Gastroesophageal sphincter (tissue), 4 donors: ENCODE results near the gene LMO1. TPM values are rescaled to one million over a fixed set of nuclear protein-coding genes. Genes with fewer than 3 reads are reported as not detected.

Experiments used
- ATAC-seq: fragments of 150-250 bp; one replicate; pipeline ENCODE4 v1.9.1; 2016; ENCODE audit warnings: mild to moderate bottlenecking, moderate library complexity
- H3K27ac ChIP-seq, 4 donors: fragments of 200-600 bp; sonication (generic) in 3 of 4; 1 replicate in 3 of 4; 2 replicates in 1 of 4; pipeline ENCODE4 v1.5.1; 2016 to 2019
- H3K27me3 ChIP-seq: fragments of 200-600 bp; sonication (generic); one replicate; pipeline ENCODE4 v1.5.1; 2019
- H3K36me3 ChIP-seq, 2 donors: fragments of 200-600 bp; sonication (generic); one replicate each; pipeline ENCODE4 v1.5.1; 2019; ENCODE audit warnings: control low read depth in 1 of 2
- H3K4me1 ChIP-seq, 3 donors: fragments of 200-600 bp; sonication (generic); 1 replicate in 2 of 3; 2 replicates in 1 of 3; pipeline ENCODE4 v1.5.1; 2016 to 2019; ENCODE audit warnings: control low read depth in 2 of 3
- H3K4me3 ChIP-seq, 2 donors: fragments of 200-600 bp; sonication (generic); one replicate each; pipeline ENCODE4 v1.5.1; 2019; ENCODE audit warnings: mild to moderate bottlenecking in 1 of 2, moderate library complexity in 1 of 2
- H3K9me3 ChIP-seq, 3 donors: fragments of 200-600 bp; sonication (generic); one replicate each; pipeline ENCODE4 v1.5.1; 2017 to 2019; ENCODE audit warnings: control low read depth in 2 of 3
- CTCF ChIP-seq, 4 experiments: fragments of 200-600 bp in 2 of 4; fragments of 450-650 bp in 2 of 4; sonication (generic) in 1 of 4; IDR thresholded peaks; one replicate each; pipeline ENCODE4 v1.5.1; 2017 to 2019; ENCODE audit warnings: antibody characterized with exemption in 4 of 4, mild to moderate bottlenecking in 2 of 4, moderate library complexity in 2 of 4
- EP300 ChIP-seq: sonication (generic); formaldehyde crosslinking; IDR thresholded peaks from one replicate; pipeline ENCODE4 v1.6.1; 2017; ENCODE audit warnings: antibody characterized with exemption, mild to moderate bottlenecking
- POLR2A ChIP-seq, 2 donors: fragments of 450-650 bp; IDR thresholded peaks; one replicate each; pipeline ENCODE4 v1.6.1; 2017; ENCODE audit warnings: antibody characterized with exemption in 2 of 2, mild to moderate bottlenecking in 2 of 2, moderate library complexity in 1 of 2
- POLR2AphosphoS5 ChIP-seq: sonication (generic); formaldehyde crosslinking; IDR thresholded peaks from one replicate; pipeline ENCODE4 v1.6.1; 2017; ENCODE audit warnings: antibody characterized with exemption
- whole genome bisulfite sequencing, 2 donors: methylation state at CpG; one replicate each; pipeline ENCODE4 v1.1.5; 2018; ENCODE audit warnings: low coverage in 1 of 2; 5-methylcytosine and 5-hydroxymethylcytosine counted together
- total RNA-seq, 4 donors: library from RNA; depleted of rRNA; stranded (reverse); fragments of >200 nt; gene quantifications; one replicate each; pipeline ENCODE4 v1.1.0, GENCODE V29; 2016

Gene LMO1
- total RNA-seq, 4 donors from 2014 or later, result not detected

GRCh38 chr11:8253566-8253965 lies 10.1 kb downstream of the LMO1 start:
- no peaks in the 10 kb centered on the region for H3K36me3 ChIP-seq
- no peak for ATAC-seq
- H3K27me3 ChIP-seq, result no peaks in the 10 kb centered on the region
- peaks cover 0 to 4% (median 0%) of the 10 kb centered on the region in 3 donors for H3K4me1 ChIP-seq
- H3K9me3 ChIP-seq, result no peaks in the 10 kb centered on the region
- WGBS, 2 donors, result 73 to 88% methylated on average over 2 to 5 of the region's 12 CpGs
- H3K4me3 ChIP-seq, result no peak overlapping the region
- no peak overlapping the region for H3K27ac ChIP-seq
- TF ChIP-seq CTCF (IDR thresholded peaks at IDR 0.05) (no peak), POLR2AphosphoS5 (no peak), EP300 (no peak), POLR2A (IDR thresholded peaks at IDR 0.05) (no peak)

GRCh38 chr11:8252946-8253345 lies 10.7 kb downstream of the LMO1 start:
- Histone ChIP-seq H3K27me3 (no peaks in the 10 kb centered on the region), H3K27ac (no peak overlapping the region), H3K36me3 (no peaks in the 10 kb centered on the region), H3K4me3 (no peak overlapping the region), H3K4me1 (no peaks in the 10 kb centered on the region), H3K9me3 (no peaks in the 10 kb centered on the region)
- no peak for ATAC-seq
- TF ChIP-seq EP300 (no peak), POLR2AphosphoS5 (no peak), POLR2A (IDR thresholded peaks at IDR 0.05) (no peak), CTCF (IDR thresholded peaks at IDR 0.05) (no peak)
- WGBS, 2 donors, result no CpG with 5 or more reads among the region's 5 CpGs

- no peak for TF ChIP-seq CTCF (IDR thresholded peaks at IDR 0.05)
- no peak for TF ChIP-seq EP300
- TF ChIP-seq POLR2AphosphoS5, result no peak
- TF ChIP-seq POLR2A (IDR thresholded peaks at IDR 0.05), result no peak
- no peak for ATAC-seq
- no peak overlapping the region for H3K27ac ChIP-seq
These were observed 11.3 kb downstream of the LMO1 start for GRCh38 chr11:8252388-8252787.

GRCh38 chr11:8251616-8252295 lies 11.9 kb downstream of the LMO1 start:
- 50 to 86% methylated on average over 1 to 9 of the region's 10 CpGs for WGBS, 2 donors
- Histone ChIP-seq H3K4me1 (no peaks in the 10 kb centered on the region), H3K27me3 (no peaks in the 10 kb centered on the region), H3K9me3 (no peaks in the 10 kb centered on the region), H3K27ac (no peak overlapping the region), H3K4me3 (no peak overlapping the region), H3K36me3 (no peaks in the 10 kb centered on the region)
- TF ChIP-seq EP300, result no peak
- no peak for ATAC-seq

More at GRCh38 chr11:8252388-8252787, 11.3 kb downstream of the LMO1 start:
- H3K4me1 ChIP-seq, result no peaks in the 10 kb centered on the region
- H3K4me3 ChIP-seq, result no peak overlapping the region
- H3K36me3 ChIP-seq, result no peaks in the 10 kb centered on the region
- no peaks in the 10 kb centered on the region for H3K9me3 ChIP-seq
- WGBS, 2 donors, result no CpG with 5 or more reads among the region's 5 CpGs
- H3K27me3 ChIP-seq, result no peaks in the 10 kb centered on the region

- H3K4me1 ChIP-seq, result no peaks in the 10 kb centered on the region
- TF ChIP-seq EP300 (no peak), POLR2A (IDR thresholded peaks at IDR 0.05) (no peak), CTCF (IDR thresholded peaks at IDR 0.05) (no peak), POLR2AphosphoS5 (no peak)
- no peak for ATAC-seq
- no peaks in the 10 kb centered on the region for H3K9me3 ChIP-seq
- no peaks in the 10 kb centered on the region for H3K36me3 ChIP-seq
- no peak overlapping the region for H3K27ac ChIP-seq
- no peaks in the 10 kb centered on the region for H3K27me3 ChIP-seq
- 100% methylated on average over 1 of the region's 11 CpGs for WGBS, 2 donors
- H3K4me3 ChIP-seq, result no peak overlapping the region
These were observed 12.6 kb downstream of the LMO1 start for GRCh38 chr11:8250981-8251615.
